ENCODE data around the gene SLC34A3.

SLC34A3 gene

DNA sequence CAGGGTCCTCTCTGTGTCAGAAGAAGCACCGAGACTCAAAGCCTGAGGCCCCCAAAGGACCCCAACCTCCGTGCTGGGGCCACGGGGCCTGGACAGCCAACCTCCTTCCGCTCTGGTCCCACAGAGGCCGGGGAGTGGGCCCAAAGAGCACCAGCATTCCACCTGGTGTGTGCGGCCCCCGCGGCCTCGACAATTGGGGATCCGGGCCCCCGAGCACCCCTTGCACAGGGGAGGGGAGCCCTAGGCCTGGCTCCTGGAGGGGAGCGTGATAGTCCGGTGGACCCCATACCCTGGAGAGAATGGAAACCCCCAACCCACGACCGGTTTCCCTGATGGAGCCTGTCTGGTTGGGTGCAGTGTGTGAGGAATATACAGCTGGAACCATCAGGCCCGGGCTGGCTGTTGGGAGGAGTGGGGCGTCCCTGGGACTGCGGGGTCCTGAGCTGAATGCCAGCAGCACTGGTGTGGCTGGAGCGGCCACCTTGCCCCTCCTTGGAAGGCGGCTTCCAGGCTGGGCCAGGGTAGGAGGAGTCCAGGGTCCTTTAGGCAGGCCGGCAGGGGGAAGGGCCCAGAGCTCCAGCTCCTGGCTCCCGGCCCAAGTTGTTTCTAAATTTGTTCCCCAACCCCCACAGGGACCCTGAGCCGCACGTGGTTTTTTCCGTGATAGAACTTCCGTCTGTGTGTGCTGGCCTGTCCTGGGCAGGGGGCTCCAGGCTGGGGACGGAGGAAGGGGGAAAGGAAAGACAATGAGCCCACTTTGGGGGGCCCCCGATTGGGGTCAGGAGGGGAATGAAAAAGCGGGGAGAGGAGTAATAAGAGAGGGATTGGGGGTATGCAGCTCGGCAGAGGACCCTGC lies 46.0 kb downstream of the SLC34A3 start:
- H3K9me3 ChIP-seq (ENCODE audit: low read length), result no peaks in the 10 kb centered on the region
- TF ChIP-seq EZH2 (IDR thresholded peaks at IDR 0.05; ENCODE audit: borderline replicate concordance, low read length) (no peak), CTCF (IDR thresholded peaks at IDR 0.05; ENCODE audit: low read length) (no peak)
- peak overlapping the region; percentile 57 for H3K4me3 ChIP-seq (ENCODE audit: low read depth, low read length, poor library complexity, severe bottlenecking)
- H3K27me3 ChIP-seq (ENCODE audit: insufficient read depth, low read length), result no peaks in the 10 kb centered on the region
- H3K4me2 ChIP-seq (ENCODE audit: low read length), result peak overlapping the region; percentile 64
- H4K20me1 ChIP-seq (ENCODE audit: insufficient read depth, low read length), result no peaks in the 10 kb centered on the region
- H3F3A ChIP-seq (ENCODE audit: insufficient read depth, low read length), result no peaks in the 10 kb centered on the region
- peak overlapping the region; percentile 83 for H3K27ac ChIP-seq (ENCODE audit: low read depth, low read length, poor library complexity, severe bottlenecking)
- H3K4me1 ChIP-seq (ENCODE audit: insufficient read depth, low read length, severe bottlenecking), result peaks cover 64% of the 10 kb centered on the region
- H3K9me2 ChIP-seq (ENCODE audit: low read depth, low read length), result no peaks in the 10 kb centered on the region
- peak overlapping the region; percentile 58 for H3K9ac ChIP-seq (ENCODE audit: low read length)
- peaks cover 18% of the 10 kb centered on the region for H3K36me3 ChIP-seq (ENCODE audit: insufficient read depth, low read length)
- no peak overlapping the region for H2AFZ ChIP-seq (ENCODE audit: low read length)
- no peaks in the 10 kb centered on the region for H3K79me2 ChIP-seq (ENCODE audit: insufficient read depth, low read length)

DNA sequence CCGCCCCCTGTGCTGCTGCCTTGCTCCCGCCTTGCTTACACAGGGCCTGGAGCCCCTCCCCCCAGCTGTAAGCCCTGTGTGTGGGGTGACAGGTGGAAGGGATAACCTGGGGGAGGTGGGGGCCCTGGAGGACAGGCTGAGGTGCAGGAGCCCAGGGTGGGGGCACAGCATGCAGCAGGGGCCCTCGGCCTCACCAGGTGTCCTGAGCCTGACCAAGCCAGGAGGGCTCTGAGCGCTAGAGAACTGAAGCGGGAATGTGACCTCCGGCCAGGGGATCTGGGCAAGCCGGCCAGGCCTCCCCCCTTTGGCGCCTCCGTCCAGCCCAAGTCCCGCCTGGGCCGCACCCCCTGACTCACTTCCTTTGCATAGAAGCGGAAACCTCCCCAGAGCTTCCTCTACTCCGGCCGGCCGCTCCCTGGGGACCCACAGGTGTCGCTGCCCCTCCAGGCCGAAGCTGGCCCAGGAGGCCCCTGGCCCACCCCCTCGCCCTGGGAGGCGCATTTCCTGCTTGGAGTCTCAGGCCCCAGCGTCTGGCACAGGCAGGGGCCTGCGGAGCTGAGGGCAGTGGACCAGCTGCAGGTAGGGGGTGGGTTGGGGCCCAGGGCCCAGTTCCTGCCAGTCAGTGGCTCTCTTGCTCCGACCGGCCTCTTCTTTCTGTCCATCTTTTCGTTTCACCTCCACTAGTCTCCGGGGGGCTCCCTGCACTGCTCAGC lies 46.8 kb downstream of the SLC34A3 start, which contains the start of gene TOR4A:
Gene TOR4A, plus strand, starts transcription at position 398 of the 713 bp plus-strand sequence. CDS start 964 bp downstream, outside the sequence.
- Histone ChIP-seq H3K36me3 (ENCODE audit: insufficient read depth, low read length) (peaks cover 12% of the 10 kb centered on the region), H3K9me3 (ENCODE audit: low read length) (no peaks in the 10 kb centered on the region), H3K4me3 (ENCODE audit: low read depth, low read length, poor library complexity, severe bottlenecking) (peak within 1 kb of the TSS; percentile 57), H3K4me1 (ENCODE audit: insufficient read depth, low read length, severe bottlenecking) (peaks cover 64% of the 10 kb centered on the region), H3K9me2 (ENCODE audit: low read depth, low read length) (no peaks in the 10 kb centered on the region), H3K79me2 (ENCODE audit: insufficient read depth, low read length) (no peaks in the 10 kb centered on the region), H3K27ac (ENCODE audit: low read depth, low read length, poor library complexity, severe bottlenecking) (peak within 1 kb of the TSS; percentile 83), H2AFZ (ENCODE audit: low read length) (no peak within 1 kb of the TSS), H3K27me3 (ENCODE audit: insufficient read depth, low read length) (no peaks in the 10 kb centered on the region), H4K20me1 (ENCODE audit: insufficient read depth, low read length) (no peaks in the 10 kb centered on the region), H3F3A (ENCODE audit: insufficient read depth, low read length) (0 out of 2 replicates have a peak, but pooled peaks cover 3% of the 10 kb centered on the region), H3K9ac (ENCODE audit: low read length) (peak within 1 kb of the TSS; percentile 58), H3K4me2 (ENCODE audit: low read length) (peak within 1 kb of the TSS; percentile 64)
- TF ChIP-seq EZH2 (IDR thresholded peaks at IDR 0.05; ENCODE audit: borderline replicate concordance, low read length) (no peak), CTCF (IDR thresholded peaks at IDR 0.05; ENCODE audit: low read length) (no peak)

GRCh38 chr9:137278061-137278701 lies 47.5 kb downstream of the SLC34A3 start:
- Histone ChIP-seq H3K9me3 (ENCODE audit: low read length) (no peaks in the 10 kb centered on the region), H3F3A (ENCODE audit: insufficient read depth, low read length) (0 out of 2 replicates have a peak, but pooled peaks cover 4% of the 10 kb centered on the region), H3K79me2 (ENCODE audit: insufficient read depth, low read length) (no peaks in the 10 kb centered on the region), H3K27me3 (ENCODE audit: insufficient read depth, low read length) (no peaks in the 10 kb centered on the region), H4K20me1 (ENCODE audit: insufficient read depth, low read length) (no peaks in the 10 kb centered on the region), H3K36me3 (ENCODE audit: insufficient read depth, low read length) (peaks cover 5% of the 10 kb centered on the region), H3K4me1 (ENCODE audit: insufficient read depth, low read length, severe bottlenecking) (peaks cover 64% of the 10 kb centered on the region), H3K9ac (ENCODE audit: low read length) (peak overlapping the region; percentile 58), H3K9me2 (ENCODE audit: low read depth, low read length) (no peaks in the 10 kb centered on the region), H2AFZ (ENCODE audit: low read length) (no peak overlapping the region), H3K4me2 (ENCODE audit: low read length) (peak overlapping the region; percentile 64), H3K27ac (ENCODE audit: low read depth, low read length, poor library complexity, severe bottlenecking) (peak overlapping the region; percentile 83), H3K4me3 (ENCODE audit: low read depth, low read length, poor library complexity, severe bottlenecking) (peak overlapping the region; percentile 57)
- TF ChIP-seq EZH2 (IDR thresholded peaks at IDR 0.05; ENCODE audit: borderline replicate concordance, low read length) (no peak), CTCF (IDR thresholded peaks at IDR 0.05; ENCODE audit: low read length) (no peak)
